GM19372 (cell line): Measurements from ENCODE around the gene RNF227.
A peak's percentile ranks its signal among the peaks of the same experiment; 100 is the strongest.

Experiments used
- ATAC-seq: cut with Tn5 transposase; IDR thresholded peaks from one replicate; pipeline ENCODE4 v1.9.1; 2021; ENCODE audit warnings: mild to moderate bottlenecking, low read depth, moderate library complexity; ENCODE audit not compliant: unreplicated experiment

Gene RNF227

DNA sequence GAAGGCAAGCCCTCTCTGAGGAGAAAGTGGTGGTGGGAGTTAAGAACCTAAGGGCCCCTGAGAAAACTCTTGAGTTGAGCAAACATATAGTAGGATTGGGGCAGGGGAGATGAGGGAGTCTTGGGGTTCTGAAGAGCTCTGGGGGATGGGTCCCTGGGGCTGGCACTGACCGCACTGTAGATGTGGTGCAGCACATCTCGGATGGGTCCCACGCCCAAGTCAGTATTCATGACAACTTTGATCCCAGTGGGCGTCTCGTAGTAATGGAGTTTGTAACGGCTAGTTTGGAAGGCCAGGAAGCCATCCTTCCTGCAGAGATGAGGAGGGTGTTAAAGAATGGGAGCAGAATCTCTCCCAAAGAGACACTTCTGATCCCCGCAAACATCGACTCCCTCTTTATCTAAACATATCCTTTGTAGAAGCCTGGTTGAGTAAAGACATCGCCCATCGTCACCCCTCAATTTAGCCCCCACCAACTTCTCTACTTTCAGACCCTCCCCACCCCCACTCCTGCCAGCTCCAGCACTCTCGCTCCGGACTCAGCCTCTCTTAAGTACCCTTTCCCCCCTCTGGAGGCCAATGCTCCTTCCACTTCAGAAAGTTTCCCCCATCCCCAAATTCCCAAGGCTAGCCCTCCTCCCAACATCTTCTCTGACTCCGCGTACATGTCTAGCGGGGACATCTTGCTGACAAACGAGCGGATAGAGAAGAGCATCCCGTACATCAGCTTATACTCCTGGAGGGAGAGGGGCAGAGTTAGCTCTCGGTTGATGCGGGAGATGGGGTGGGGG lies 14.9 kb upstream of the RNF227 start:
- no peak for ATAC-seq

DNA sequence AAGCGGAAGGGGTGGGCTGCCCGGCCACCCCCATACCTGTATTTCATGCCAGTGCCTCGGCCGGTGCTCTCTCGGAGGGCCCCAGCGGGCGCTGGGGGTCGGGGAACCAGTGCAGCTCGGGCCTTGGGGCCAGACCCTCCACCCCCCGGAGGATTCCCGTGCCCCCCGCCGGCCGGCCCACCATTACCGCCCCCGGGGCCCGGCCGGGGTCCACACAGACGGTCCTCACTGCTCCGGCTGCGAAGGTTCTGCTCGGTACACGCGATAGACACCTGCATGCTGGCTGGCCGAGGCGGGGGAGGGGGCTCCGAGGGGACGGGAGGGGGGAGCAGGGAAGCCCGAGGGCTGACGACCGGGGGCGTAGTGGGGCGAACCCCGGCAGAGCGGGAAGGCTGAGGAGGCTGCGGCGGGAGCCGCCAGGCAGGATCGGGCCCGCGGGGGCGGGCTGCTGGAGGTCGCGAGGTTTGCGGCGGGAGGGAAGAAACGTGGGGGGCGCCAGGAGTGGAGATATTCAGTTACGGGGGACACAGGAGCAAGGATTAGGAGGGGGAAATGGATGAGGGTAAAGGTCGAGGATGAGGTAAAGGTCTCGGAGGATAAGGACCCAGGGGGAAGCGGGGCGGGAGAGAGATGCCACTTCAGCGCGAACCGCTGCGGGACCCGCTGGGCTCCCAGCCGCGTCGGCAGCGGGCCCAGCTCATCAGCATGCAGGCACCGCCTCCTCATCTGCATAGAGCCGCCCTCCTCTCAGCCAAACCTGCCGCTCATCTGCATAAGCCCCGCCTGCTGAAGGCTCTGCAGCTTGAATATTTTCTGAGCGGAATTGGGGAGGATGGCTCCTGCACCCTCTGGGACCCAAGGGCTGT lies 13.3 kb upstream of the RNF227 start, which contains the start of gene KCNAB3:
KCNAB3 (minus strand) TSS at position 699 of the 866 bp plus-strand sequence; CDS start at position 278, 421 bp downstream.
- no peak for ATAC-seq

DNA sequence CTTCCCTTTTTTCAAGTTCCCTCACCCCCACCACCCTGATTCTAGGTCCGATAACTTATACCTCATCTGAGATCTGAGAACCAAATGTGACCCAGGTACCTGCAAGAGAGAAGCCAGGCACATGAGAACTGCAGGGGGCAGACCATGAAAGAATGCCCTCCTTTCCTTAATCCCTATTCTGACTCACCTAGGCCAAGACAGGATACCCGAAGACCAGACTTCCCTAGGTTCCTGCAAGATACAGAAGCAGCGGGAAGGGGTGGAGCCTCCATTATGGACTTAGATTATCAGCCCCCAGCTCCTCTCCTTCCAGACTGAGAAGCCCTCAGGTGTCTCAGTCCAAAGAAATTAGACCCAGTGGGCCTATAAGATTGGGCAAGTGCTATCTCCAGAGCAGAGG lies 11.5 kb upstream of the RNF227 start:
- ATAC-seq: no peak

DNA sequence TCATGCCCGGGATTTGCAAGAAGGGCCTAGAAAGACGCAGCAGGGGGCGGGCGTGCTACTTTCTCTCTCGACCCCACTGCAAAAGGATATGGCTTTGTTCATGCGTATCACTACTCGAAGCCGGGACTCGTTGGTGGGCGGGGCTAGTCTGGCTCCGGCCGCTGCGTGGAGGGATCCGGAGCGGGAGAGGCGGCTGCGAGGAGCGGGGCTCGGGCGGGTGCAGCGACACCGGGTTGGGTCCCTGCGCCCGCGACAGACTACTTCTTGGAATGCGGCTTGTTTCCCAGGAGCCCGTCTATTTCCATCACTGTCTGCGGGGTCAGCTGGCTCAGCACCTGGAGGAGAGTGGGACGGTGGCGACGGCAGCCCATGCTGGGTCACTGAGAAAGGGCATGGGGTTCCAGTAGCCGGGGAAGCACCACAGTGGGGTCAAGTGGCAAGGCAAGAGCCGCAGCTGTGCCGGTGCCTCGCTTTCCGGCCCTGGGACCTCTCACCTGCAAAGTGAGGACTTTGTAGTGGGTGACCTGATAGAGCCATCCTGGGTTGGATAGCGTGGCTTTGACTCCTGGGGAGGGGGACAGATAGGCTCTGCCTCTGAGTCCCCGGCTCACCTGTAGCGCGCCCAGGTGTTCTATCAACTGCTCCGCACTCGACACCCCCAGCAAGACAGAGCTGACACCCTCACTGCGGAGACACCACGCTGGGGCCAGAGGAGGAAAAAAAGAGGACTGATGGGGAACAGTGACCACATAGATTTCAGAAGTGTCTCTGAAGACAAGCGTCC lies 6.9 kb upstream of the RNF227 start:
- no peak for ATAC-seq

DNA sequence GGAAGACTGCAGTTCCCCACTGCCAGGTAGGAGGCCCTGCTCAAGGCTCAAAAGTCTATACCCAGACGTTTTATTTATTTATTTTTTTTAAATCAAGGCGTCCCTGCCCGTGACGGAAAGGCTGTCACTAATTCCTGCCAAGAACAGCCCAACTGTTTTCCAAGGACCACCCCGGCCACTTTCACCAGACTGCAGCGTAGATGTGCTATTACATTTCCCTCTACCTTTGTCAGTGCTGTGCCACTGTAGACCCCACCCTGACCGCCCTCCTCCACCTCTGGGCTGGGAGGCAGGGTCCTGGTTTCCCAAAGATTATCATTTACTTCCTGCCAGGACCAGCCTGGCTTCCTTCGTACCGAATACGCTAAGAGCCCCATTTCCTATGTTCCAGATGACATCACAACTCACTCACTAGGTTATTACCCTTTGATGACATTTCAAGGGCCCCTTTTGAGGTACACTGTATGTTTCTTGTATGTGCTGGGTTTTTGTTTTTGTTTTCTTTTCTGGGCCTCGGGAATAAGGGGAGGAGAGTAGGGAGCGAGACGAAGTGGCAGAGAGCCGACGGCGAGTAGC lies 6.3 kb upstream of the RNF227 start:
- ATAC-seq: no peak

DNA sequence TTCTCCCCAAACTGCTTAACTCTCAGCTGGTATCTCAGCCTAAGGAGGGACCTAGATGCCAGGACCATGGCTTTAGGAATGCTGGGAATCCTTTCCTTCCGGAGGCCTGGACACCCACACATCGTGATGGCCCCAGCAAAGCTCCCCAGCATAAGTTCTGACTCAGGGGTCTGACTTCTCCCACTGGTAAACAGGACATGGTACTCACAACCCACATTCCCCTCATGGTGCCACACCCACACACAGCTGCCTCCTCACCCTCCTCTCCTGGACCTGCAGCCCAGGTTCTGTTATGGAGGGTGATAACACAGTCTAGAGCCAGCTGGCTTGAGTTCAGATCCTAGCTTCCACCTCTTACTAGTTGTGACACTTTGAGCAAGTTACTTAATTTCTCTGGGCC lies 719 bp upstream of the RNF227 start:
- ATAC-seq: no peak

DNA sequence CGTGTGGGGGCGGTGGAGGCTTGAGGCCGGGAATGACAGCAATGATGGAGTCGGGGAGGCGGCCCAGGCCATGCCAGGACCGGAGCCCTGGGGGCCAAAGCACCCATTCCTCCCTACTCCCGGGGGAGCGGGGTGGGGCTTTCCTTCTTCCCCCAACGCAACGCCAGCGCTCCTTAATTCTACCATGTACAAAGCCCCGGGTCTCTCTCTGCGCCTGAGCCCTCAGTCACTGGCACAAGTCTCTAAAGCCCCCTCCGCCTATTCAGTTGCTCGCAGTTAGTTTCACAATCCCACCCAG lies 245 bp upstream of the RNF227 start:
- peak; percentile 9 for ATAC-seq

DNA sequence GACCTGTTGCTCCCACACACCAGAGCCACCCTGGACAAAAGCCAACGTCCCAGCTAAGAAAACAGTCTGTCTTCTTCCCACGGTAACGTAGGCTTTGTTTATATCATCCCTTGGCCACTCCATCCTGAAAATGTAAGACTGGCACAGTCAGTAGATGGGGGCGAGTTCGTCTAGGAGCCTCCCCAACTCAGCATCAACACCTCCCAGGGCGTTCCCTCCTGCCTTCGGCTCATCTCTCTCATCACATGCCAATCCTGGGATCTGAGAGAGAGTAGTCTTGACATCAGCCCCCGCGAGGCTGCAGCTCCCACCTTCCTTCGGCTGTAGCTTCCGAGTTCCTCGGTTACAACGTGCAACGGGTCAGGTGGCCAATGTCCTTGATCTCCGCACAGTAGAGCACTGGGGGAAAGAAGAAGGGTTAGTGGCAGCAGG lies 894 bp downstream of the RNF227 start:
- no peak for ATAC-seq

DNA sequence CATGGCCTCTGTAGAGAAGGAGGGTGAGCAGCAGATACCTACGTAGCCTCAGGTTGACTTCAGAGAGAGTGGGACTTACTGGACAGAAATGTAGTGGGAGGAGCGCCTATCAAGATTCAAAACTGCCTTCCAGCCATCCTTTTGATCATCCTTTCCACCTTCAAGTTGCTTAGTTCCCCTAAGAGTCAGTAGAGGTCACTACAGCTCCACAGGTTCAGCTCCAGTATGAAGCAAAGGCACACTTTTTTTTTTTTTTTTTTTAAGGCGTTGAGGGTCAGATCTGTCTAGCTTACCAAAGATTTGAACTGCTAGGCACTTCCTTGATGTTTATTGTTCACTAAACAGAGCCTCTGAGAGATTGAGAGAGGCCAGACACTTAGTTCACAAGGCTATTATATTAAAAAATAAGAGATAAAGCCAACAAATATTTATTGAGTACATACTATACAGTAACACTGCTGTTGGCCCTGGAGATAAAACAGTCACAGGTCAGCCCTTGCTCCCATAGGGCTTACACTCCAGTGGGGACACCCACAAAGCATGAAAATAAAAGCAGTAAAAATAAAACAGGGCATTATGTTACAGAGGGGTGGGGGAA lies 3.1 kb downstream of the RNF227 start:
- no peak for ATAC-seq

DNA sequence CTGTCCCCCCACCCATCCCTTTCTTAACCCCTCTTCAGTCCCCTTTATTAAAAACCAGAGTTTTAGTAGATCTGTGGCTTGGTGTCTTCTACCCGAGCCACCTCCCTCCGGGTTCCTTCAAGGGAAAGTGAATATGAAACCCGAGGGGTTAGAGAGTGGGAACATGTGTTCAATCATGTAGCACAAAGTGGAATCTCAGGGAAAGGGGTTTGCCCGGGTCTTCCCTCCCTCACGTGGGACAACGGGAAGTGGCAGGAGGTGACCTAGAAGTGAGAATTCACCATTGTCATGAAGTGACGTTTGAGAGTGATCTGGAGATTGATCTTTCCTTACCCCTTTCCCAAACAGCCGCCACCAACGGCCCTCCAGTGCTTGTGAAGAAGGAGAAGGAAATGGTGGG lies 5.0 kb downstream of the RNF227 start:
- ATAC-seq: no peak

DNA sequence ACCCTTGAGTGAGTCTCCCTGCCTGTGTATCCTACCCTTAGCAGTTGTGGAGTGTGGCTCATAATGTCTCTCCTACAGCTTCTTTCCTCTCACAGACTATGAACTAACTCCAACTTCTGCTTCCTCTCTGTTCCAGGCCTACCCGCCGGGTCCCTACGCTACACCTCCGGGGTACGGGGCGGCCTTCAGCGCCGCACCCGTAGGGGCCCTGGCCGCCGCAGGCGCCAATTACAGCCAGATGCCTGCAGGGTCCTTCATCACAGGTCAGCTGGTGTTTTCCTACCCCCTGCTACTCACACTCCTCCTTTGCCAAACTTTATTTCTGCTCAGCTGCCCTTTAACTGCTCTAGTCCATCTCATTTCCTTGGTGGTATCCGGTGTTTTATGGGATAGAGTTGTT lies 5.4 kb downstream of the RNF227 start:
- ATAC-seq: no peak

DNA sequence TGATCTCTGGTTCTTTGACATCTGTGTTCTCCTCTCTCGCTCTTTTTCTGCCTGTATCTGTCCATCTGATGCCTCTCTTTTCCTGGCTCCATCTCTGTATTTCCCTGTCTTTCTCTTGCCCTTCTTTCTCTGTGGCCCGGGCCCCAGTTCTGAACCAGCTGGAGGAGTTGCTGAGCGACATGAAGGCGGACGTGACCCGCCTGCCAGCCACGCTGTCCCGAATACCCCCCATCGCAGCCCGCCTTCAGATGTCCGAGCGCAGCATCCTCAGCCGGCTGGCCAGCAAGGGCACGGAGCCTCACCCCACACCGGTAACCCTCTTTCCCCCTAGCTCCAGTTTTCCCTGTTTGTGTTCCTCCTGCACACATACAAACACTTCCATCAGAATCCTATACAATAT lies 5.8 kb downstream of the RNF227 start:
- no peak for ATAC-seq

DNA sequence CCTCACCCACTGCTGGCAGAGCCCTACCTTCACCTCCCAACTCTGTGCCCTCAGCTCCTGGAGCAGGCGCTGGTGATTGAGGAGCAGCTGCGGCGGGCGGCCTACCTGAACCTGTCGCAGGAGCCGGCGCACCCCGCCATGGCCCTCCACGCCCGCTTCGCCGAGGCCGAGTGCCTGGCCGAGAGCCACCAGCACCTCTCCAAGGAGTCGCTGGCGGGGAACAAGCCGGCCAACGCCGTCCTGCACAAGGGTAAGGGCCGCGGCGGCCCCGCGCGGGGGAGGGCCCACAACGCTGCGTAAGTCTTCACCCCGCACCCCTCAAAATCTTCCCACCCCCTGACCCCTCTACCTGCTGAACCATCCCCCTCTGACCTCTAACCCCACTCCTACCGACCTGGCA lies 7.0 kb downstream of the RNF227 start:
- no peak for ATAC-seq

DNA sequence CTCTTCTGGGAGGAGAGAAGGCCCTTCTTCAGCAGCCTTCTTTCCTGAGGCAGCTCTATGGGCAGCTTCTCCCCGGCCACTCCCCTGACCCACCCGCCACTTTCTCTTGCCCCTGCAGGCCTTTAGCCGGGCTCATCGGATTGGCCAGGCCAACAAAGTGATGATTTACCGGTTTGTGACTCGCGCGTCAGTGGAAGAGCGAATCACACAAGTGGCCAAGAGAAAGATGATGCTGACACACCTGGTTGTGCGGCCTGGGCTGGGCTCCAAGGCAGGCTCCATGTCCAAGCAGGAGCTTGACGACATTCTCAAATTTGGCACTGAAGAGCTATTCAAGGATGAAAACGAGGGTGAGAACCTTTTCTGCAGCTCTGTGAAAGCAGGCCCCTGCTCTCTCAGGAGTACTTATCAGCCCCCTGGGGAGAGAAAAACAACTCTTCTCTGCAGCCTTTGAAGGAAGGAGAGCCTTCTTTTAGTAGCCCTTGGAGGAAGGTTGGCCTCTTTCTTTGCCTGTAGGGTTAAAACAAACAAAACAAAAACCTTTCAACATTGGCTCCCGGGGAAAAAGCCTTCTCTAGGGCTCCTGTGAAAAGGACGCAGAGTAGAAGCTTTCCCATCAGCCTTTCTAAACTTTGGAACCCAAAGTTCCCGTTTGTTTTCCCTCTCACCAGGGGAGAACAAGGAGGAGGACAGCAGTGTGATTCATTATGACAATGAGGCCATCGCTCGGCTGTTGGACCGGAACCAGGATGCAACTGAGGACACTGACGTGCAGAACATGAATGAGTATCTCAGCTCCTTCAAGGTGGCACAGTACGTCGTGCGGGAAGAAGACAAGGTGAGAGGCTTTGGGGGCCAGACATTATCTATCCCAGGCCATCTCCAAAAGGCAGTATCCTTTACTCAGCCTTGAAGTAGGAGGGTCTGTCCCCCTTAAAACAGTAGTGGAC lies 12.7 kb downstream of the RNF227 start:
- ATAC-seq: no peak

DNA sequence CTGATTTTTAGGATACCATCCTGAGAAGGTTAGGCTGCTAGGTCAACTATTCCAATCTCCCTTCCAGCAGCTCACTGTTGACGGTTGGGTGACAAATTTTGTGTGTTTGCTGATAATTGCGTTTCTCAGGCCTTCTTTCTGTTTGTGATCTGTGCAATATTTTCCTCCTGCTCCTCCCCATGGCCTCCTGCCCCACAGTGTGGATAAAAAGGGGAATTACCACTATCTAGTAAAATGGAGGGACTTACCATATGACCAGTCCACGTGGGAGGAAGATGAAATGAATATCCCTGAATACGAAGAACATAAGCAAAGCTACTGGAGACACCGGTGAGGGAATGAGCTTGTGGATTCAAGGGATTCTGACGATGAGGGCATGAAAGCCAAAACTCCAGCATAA lies 18.3 kb downstream of the RNF227 start:
- no peak for ATAC-seq

DNA sequence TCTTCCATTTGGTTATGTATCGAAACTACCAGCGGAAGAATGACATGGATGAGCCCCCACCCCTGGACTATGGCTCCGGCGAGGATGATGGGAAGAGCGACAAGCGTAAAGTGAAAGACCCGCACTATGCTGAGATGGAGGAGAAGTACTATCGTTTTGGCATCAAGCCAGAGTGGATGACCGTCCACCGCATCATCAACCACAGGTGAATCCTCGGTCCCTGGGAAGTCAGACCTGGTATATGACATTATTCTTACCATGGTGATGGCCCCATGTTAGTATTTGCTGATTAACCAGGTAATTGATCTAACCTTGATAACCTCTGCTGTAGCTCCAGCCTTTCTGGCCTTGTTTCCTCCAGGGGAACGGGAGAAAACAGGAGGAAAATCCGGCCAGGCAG lies 19.0 kb downstream of the RNF227 start:
- no peak for ATAC-seq

DNA sequence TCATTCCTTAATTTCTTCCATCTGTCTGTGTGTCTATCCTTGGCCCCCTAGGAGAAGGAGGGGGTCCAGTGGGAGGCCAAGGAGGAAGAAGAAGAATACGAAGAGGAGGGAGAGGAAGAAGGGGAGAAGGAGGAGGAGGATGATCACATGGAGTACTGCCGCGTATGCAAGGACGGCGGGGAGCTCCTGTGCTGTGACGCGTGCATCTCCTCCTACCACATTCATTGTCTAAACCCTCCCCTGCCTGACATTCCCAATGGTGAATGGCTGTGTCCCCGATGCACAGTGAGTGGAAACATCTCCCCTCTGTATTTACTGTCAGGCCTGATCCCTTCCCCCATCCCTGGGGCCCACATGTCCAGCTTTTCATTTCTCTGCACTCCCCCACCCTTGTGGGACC lies 21.2 kb downstream of the RNF227 start:
- no peak for ATAC-seq

DNA sequence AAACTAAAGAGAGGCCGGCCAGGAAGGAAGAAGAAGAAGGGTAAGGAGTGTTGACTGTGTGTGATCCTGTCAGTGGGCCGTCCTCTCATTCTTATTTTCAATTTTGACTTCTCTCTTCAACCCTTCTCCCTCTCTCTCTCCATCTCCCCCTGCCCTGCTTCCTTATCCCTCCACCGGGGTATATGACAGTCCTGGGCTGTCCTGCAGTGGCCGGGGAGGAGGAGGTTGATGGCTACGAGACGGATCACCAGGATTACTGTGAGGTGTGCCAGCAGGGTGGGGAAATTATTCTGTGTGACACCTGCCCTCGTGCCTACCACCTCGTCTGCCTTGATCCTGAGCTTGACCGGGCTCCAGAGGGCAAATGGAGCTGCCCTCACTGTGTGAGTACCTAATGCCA lies 21.9 kb downstream of the RNF227 start:
- ATAC-seq: no peak

DNA sequence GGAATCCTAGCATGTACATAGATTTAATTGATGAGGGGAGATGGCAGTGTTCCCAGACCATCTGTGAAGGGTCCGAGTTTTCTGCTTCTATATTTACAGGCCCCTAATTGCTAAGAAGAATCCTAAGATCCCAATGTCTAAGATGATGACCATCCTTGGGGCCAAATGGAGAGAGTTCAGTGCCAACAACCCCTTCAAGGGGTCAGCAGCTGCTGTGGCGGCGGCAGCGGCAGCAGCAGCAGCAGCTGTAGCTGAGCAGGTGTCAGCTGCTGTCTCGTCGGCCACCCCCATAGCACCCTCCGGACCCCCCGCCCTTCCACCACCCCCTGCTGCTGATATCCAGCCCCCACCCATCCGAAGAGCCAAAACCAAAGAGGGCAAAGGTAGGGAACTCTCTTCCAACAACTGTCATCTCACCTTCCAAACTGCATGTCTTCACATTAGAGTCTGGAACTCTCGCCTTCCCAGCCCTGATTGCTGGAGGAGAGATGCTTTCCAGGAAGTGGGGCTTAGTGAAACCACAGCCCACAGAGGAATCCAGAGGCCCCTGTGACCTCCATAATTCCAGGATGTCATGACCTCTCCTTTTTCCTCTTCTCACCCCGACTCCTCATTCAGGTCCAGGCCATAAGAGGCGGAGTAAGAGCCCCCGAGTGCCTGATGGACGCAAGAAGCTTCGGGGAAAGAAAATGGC lies 22.8 kb downstream of the RNF227 start:
- ATAC-seq: no peak
